ENCODE data around the gene COBLL1. TPM values are rescaled to one million over a fixed set of nuclear protein-coding genes. Genes with fewer than 3 reads are reported as not detected.
"Not testable (repeated sequence)": the region's sequence is repeated elsewhere in the genome, so short reads cannot be mapped to it uniquely, and the experiment has no call there.

COBLL1 gene
- total RNA-seq, 1 donor from 2014 or later: 4.2 TPM

DNA sequence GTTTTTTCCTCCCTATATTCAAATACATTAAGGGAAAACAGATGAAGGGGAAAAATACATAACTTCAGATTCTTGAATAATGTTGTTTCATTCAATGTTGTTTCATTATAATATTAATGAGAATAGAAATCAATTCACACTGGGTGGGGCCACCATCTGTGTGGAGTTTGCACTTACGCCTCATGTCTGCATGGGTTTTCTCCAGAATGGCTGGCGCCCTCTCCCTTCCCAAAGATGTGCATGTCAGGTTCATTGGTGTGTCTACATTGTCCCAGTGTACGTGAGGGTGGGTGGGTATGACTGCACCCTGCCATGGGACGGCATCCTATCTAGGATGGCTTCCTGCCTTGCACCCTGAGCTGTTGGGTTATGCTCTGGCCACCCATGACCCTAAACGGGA is 51.7 kb downstream of the COBLL1 start:
- no peak for DNase-seq (ENCODE audit: low read depth in 2 of 2)

DNA sequence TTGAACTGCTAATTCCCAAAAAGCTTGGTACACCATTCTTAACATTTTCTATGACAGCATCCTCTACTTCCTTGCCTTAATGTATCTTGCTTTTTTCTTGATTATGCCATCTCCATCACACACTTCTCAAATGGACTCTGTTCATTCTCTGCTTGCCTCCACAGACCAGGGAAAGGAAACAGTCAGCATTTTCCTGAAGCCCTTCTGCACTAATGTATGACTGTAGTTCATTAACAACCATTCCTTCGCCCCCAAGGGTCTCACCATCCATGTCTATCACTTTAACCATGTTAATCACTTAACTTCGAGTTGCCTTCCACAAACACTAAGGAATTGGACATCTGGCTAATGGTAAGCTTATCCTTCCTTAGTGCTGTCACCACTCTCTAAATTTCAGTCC is 54.8 kb downstream of the COBLL1 start:
- no peak for DNase-seq (ENCODE audit: low read depth in 2 of 2)

DNA sequence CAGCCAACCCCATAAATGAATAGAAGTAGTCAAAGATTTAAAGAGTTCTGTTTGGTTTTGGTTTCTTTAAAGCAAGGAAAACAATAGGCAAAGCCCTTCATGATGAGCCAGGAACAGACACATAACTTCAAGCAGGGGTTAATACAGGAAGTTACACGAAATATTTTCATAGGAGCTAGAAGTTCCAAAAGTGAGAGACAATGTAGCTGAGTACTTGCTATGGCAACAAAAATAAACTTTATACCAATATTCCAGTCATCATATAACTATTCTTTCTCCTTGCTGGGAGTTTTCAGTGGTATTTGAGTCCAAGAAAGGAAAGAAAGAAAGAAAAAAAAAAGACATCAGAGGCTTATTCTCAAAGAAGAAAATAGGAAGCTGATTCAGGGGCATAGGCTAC is 56.2 kb downstream of the COBLL1 start:
- peak; percentile 88 to 92 for DNase-seq (ENCODE audit: low read depth in 2 of 2)

DNA sequence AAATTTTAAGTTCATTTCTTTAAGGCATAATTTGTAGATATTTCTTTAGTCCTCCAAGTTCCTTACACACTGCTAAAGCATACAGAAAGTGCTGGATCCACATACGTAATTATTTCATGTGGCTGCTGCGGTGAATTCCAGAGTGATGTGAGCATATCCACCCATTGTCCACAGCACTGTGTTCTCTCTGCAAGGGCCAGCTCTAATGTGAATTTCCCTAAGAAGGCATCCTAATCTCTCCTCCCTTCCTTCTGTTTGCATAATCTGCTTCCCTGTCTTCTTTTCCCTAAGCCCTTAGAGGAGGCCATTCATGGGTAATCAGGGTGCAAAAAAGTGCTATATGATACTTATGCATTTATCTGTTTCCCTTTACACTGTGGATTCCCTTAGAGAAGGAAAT is 57.2 kb downstream of the COBLL1 start:
- DNase-seq (ENCODE audit: low read depth in 2 of 2): peak; percentile 92 to 98

DNA sequence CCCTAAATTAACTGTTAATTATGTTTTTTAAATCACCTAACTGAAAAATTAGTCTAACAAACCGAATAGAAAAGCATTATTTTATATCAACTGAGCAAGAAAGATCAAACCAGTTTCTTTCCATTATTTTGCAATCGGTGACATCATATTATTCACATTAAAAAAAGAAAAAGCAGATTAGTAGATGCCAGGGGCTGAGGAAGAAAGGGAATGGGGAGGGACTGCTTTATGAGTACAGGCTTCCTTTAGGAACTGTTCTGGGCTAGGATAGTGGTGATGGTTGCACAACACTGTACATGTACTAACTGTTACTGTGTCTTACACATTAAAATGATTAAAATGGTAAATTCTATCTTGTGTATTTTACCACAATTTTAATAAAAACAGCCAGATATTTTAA is 59.3 kb downstream of the COBLL1 start:
- DNase-seq (ENCODE audit: low read depth in 2 of 2): peak; percentile 53 to 61

DNA sequence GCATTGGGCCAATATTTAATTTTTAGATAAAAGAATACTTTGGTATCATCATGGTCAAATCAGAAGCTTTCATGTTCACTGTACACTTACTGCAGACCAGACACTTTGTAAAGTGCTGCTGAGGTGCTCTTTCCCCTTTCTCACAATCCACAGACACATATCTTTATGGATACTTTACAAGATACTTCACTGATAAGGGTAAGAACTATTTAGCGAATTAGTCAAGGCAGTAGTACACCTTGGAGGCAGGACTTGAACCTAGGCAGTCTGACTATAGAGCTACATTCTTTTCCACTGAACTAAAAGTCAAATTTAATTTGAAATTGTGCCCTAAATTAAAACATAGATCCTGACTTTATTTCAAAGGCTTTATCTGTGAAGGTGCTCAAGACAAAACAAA is 60.2 kb downstream of the COBLL1 start:
- DNase-seq (ENCODE audit: low read depth in 2 of 2): peak in 1 of 2 donors; percentile 6

DNA sequence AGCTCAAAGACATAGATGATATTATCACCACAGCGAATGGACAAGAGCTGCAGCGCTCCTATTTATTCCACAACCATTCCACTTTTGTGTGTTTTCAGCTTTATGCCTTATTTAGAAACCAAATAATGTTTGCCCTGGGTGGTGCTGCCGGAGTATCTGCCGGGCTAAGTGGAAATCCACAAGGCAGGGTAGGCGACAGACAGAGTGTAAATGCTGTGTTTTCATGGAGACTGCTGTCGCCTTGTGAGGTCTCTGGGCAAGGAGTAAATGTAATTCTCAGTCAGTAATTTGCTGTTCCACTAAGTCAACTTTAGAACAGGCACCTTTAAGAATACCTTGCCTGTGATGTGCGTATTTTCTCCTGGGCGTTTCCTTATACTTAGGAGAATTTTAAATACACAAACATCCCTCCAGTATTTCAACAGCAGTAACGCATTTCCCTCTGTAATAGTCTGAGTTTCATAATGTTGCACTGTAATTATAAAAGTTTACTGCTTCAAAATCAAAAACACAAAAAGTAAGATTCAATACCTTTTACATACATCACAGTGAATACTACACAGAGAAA is 60.9 kb downstream of the COBLL1 start:
- no peak for DNase-seq (ENCODE audit: low read depth in 2 of 2)

DNA sequence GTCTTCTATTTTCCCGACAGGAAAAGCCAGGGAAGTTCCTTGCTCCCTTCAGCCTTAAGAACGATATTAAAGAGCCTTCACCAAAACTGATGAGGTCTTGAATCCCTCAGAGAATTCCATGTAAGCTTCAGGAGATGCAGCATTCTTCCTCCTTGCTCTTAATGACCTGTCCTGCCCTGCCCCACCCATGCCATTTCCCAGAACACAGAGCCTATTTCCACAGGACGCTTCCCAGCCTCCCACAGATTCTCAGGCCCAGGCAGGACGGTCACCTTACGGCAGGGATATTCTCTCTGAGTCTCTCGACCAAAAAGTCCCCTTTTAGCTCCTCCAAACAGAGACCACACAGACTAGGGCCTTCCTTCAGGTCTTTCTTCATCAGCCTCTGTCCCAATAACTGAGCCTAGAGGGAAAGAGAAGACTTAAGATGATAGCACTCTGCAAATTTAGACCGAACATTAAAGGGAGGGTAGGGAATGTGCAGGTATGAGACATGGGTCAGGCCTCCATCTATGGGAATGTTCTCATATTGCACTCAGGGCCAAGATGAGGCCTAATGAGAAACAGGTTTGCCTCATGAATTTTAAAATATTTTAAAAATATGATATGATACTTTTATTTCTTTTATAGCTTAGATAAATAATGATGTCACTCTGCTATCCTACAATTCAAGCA is 62.1 kb downstream of the COBLL1 start:
- DNase-seq (ENCODE audit: low read depth in 2 of 2): no peak

DNA sequence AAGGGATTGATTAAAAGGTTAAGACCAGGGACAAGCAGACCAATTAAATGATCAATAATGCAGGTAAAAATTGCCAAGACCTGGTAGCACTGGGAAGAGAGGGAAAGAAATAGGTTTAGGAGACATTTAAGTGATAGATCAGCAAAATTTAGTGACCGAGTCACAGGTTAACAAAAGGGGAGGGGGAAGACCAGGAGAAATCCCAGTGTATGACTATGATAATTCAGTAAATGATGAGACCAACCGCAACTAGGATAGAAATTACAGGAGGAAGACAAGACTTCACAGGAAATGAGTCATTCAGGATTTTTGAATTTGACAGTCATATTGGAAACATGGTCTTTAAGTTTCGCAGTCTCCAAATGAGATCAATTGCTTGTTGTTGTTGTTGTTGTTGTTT is 62.9 kb downstream of the COBLL1 start:
- DNase-seq (ENCODE audit: low read depth in 2 of 2): peak in 1 of 2 donors; percentile 47

DNA sequence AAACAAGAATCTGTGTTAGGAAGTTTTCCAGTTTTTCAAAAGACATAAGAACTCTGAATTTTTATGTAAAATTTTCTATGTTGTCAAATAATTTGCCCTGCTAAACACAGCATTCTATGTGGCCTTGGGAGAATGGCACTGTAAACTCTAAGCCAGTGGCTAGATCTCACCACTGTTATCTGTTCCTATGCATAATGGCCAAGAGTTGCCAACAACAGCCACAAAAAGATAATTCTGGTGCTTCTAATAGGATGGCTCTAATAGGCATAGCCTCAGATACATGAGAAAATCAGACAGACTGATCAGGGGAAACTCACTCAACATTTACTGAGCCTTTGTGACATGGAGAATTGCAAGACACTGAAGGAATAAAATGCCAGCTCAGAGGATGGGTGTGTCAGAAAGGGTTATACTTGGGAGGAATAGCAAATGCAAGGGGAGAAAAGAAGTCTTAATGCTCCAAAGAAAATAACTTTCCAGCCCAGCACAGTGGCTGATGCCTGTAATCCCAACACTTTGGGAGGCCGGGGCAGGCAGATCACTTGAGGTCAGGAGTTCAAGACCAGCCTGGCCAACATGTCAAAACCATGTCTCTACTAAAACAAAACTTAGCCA is 63.7 kb downstream of the COBLL1 start:
- no peak for DNase-seq (ENCODE audit: low read depth in 2 of 2)

DNA sequence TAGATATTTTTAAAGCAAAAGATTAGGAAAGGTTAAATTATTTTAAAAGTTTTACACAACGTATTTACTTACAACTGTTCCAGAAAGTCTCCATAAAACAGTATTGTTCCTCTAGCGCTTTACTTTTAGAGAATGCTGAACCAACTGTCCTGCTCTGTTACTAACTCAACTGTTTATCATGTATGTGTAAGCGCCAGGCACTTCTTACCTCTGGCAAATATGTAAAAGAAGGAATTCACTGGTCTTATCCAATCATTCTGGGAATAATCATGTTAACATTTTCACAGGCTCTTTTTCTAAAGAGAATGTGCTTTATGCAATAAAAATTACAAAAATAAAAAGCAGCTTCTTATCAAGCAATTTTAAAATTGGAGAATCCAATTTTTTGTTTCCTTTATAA is 68.0 kb downstream of the COBLL1 start:
- no peak for DNase-seq (ENCODE audit: low read depth in 2 of 2)

DNA sequence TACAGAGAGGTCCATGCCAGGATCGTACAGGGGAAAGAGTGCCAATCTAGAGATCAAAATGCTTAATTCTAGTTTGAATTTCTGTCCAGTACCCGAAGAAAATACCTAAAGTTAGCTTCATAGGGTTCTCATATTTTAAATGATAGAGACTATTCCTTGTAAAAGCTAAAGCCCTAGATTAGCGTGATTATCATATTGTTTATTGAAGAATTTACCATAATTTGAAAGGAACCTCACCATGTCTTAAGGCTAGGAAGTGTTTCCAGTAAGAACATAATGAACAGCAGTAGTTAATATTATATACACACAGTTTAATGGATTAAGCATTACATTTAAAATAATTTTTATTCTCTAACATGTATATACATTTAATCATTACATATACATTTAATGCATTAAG is 68.5 kb downstream of the COBLL1 start:
- DNase-seq (ENCODE audit: low read depth in 2 of 2): no peak

DNA sequence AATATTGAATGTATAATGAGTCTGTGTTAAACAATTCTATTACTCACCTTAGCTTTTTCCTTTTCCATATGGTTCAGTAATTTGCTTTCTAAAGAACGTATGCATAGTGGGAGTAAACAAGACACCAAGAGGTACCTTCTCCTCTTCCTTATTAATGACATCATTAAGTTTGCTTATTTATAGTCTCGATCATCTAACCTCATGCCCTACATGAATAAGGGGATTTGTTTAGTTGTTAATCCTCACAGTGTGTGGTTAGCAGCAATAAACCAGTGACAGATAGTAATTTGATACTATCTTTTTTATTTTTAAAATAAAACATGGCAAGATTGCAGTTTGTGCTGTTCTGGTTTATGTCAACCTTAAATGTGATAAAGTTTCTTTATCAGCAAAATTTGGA is 69.7 kb downstream of the COBLL1 start:
- DNase-seq (ENCODE audit: low read depth in 2 of 2): no peak

DNA sequence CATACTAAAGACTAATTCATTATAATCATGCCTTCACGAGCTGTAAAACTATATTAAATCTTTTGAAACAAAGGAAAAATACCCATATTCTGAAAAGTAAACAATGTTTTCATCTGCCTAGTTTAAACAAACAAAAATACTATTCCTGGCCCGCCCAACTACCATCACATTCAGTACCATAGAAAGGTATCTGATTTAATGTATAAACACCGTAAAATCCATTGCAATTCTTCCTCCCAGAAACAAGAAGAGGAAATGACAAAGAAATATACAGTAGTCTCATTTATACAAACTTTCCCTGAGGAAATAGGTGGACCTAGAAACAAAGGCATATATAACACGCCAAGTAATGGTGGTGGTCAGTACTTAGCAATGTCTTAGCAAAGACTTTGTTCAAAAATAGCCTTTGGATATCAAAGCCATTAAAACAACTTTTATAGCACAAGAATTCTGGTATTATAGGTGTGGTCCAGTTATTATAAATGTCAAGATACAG is 71.2 kb downstream of the COBLL1 start:
- DNase-seq (ENCODE audit: low read depth in 2 of 2): peak in 1 of 2 donors; percentile 65

DNA sequence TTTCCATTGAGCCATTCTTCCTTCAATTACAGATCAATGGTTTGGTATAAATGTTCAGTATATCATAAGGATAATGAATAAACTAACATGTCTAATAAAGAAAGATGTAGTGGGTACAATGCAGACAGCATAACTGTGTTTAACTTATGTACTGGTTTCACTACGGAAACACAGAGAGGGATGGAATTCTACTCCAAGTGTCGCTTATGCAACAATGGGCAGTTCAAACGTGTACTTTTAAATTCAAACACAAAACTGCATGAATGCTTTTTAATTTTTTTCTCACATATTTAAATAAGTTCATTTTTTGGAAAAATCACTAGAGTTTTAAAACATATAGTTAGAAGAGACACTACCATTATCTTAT is 74.7 kb downstream of the COBLL1 start:
- no peak for DNase-seq (ENCODE audit: low read depth in 2 of 2)

DNA sequence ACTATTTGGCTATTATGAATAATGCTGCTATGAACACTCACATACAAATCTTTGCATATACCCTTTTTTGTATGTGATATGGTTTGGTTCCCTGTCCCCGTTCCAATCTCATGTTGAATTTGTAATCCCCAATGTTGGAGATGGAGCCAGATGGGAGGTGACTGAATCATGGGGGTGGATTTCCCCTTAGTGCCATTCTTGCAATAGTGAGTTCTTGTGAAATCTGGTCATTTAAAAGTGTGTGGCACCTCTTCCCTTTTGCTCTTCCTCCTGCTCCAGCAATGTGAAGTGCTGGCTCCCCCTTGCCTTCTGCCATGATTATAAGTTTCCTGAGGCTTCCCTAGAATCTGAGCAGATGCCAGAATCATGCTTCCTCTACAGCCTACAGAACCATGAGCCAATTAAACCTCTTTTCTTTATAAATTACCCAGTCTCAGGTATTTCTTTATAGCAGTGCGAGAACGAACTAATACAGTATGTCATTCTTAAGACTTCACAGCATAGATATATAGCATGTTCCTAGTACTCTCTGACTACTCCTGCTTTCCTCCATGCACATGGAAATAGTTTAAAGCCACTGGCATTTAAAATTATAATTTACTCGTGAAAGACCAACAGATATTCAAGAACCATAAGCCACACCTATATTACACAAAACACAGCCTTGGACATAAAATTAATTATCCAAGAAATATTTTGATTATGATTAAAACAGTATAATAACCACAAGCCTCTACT is 75.2 kb downstream of the COBLL1 start:
- DNase-seq (ENCODE audit: low read depth in 2 of 2): no peak

DNA sequence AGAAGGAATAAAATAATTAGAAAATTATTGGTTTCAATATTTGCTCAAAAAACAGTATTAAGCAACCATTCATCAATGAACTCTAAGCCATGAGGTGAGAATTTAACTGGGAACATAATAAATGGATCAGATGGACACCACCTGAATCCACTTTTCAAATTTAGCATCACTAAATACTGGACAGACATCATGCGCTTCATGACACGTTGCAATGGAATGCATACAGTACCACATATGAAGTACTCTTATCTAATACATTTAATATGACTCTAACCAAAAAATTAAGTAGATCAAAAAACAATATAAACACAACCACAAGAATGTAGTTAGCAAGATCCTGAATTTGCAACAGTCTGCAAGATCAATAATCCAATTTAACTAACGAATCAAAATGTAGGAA is 76.6 kb downstream of the COBLL1 start:
- DNase-seq (ENCODE audit: low read depth in 2 of 2): no peak

DNA sequence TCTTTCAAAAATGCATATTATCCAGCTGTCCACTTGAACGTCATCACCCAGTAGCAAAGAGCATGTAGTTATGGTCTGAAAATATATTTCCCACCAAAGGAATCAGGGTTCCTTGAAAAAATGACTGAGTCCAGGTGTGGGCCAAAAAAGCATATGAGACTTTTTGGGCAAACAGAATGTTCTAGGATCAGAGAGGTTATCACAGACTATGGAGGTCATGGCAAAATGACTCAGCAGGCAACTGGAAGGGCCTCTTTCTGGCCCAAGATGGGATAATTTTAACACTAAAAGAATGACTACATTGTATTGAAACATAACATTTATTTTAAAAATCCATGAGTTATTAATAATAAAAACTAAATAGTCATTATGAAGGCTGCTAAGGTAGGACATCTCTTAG is 77.1 kb downstream of the COBLL1 start:
- DNase-seq (ENCODE audit: low read depth in 2 of 2): no peak

DNA sequence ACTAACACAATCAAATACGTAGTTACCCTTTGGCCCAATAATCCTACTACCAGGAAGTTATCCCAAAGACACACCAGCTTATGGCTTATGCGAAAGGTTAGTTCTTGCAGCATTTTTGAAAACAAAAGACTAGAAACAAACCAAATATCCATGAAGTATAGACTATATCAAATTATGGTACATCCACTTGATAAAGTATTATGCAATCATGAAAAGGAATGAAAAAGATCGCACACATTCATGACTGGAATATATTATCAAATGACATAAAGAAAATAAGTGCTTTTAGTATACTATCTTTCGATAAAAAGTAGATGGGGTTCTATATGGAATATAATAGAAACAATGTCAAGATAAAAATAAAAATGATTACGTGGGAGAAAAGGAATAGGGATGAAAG is 78.2 kb downstream of the COBLL1 start:
- no peak for DNase-seq (ENCODE audit: low read depth in 2 of 2)

DNA sequence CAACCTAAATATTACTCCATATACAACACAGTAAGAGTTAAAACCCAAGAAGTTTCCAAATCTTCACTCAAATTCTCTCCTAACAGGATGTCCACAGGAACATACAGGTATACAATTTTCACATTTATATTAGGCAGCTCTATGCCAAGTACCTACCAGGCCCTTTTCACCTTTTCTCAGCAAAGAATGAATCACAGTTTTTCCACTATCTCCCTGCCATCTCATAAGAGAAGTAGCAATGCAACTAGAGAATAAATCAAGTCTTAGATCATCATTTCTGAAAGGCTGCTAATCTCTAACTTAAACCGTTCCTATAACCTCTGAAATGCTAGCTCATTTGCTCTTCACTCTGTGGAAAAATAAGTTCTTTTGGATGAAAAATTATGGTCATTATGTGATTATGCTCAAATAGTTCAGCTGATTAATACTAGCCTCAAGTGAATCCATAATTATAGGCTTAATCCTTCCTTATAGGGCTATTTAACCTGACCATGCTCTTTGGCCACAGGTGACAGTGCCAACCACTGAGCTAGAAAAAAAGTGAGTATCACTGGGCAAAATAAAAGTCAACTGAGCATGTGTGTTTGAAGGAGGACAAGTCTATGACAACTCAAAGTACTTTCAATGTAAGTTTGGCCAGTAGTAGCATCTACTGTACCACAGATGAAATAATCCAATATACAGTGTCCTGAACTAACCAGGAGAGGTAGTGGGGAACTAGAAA is 79.7 kb downstream of the COBLL1 start:
- DNase-seq (ENCODE audit: low read depth in 2 of 2): no peak

DNA sequence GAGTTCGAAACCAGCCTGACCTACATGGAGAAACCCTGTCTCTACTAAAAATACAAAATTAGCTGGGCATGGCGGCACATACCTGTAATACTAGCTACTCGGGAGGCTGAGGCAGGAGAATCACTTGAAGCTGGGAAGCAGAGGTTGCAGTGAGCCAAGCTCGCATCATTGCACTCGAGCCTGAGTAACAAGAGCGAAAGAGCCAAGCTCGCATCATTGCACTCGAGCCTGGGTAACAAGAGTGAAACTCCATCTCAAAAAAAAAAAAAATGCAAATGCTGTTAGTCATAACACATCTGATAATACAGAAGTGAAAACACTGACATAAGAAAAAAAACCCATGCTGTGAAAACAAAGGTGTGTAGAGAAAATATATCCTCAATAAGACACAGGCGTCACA is 80.4 kb downstream of the COBLL1 start:
- not testable (repeated sequence) for DNase-seq (ENCODE audit: low read depth in 2 of 2)

DNA sequence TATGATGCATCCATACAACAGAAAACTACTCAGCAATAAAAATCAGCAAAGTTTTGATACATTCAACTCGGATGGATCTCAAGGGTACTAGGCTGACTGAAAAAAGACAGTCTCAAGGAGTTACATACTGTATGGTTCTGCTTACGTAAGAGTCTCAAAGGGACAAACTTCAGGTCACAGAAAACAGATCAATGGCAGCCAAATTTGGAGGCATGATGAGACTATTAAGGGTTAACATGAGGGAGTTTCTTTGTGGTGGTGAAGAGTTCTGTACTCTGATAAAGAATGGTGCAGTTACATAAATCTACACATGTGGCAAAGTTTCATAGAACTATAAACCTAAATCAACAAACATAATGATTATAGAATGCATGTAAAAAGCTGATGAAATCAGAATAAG is 81.4 kb downstream of the COBLL1 start:
- DNase-seq (ENCODE audit: low read depth in 2 of 2): no peak
